Dermis lymphatic vessel endothelial cell (primary cell): ENCODE data around the gene EXOG. TPM values are rescaled to one million over a fixed set of nuclear protein-coding genes. Genes with fewer than 3 reads are reported as not detected.

Source experiments
- total RNA-seq: library from RNA; depleted of rRNA; stranded (reverse); fragments of >200 nt; gene quantifications from 2 replicates; pipeline ENCODE4 v1.2.1, GENCODE V29; 2014

Gene EXOG
- total RNA-seq: 5.9 and 8.8 TPM in 2 replicates

GRCh38 chr3:38496131-38496910, at the start of gene EXOG:
TSS of gene EXOG (plus strand) at chr3:38496340. CDS start at chr3:38496368, 28 bp downstream.

GRCh38 chr3:38453075-38453912, 42.8 kb upstream of the EXOG start, which contains the start of gene ACVR2B:
TSS of gene ACVR2B (plus strand) at chr3:38453890. CDS start at chr3:38454323, 433 bp downstream.

Other genes starting within 250 kb of the EXOG start
- 0.09 and 0.11 TPM in 2 replicates for gene SLC22A13, start 230.5 kb upstream of the EXOG start, total RNA-seq
- under 0.01 TPM in 2 replicates for gene SLC22A14, start 214.0 kb upstream of the EXOG start, total RNA-seq
- 0.98 and 2.1 TPM in 2 replicates for gene XYLB, start 149.6 kb upstream of the EXOG start, total RNA-seq
- 4.2 and 5.6 TPM in 2 replicates for gene ACVR2B, start 42.5 kb upstream of the EXOG start, total RNA-seq
- gene SCN5A, start 153.3 kb downstream of the EXOG start, total RNA-seq: 9.8 and 12.4 TPM in 2 replicates